ENCODE measurements around the gene PID1.

PID1 gene

GRCh38 chr2:229261599-229261998, 9.5 kb downstream of the PID1 start:
- no peak for DNase-seq (ENCODE audit: extremely low read depth in 1 of 2, low read depth in 1 of 2)

- no peak for DNase-seq (ENCODE audit: extremely low read depth in 1 of 2, low read depth in 1 of 2)
Observed at GRCh38 chr2:229261076-229261475, 10.0 kb downstream of the PID1 start.

- no peak for DNase-seq (ENCODE audit: extremely low read depth in 1 of 2, low read depth in 1 of 2)
Observed at GRCh38 chr2:229257985-229258384, 13.1 kb downstream of the PID1 start.

- no peak for DNase-seq (ENCODE audit: extremely low read depth in 1 of 2, low read depth in 1 of 2)
Observed at GRCh38 chr2:229256376-229256775, 14.7 kb downstream of the PID1 start.

GRCh38 chr2:229254206-229254605, 16.9 kb downstream of the PID1 start:
- DNase-seq (ENCODE audit: extremely low read depth in 1 of 2, low read depth in 1 of 2): no peak

GRCh38 chr2:229252996-229253395, 18.1 kb downstream of the PID1 start:
- no peak for DNase-seq (ENCODE audit: extremely low read depth in 1 of 2, low read depth in 1 of 2)

GRCh38 chr2:229252280-229252679, 18.8 kb downstream of the PID1 start:
- no peak for DNase-seq (ENCODE audit: extremely low read depth in 1 of 2, low read depth in 1 of 2)

GRCh38 chr2:229249536-229249935, 21.6 kb downstream of the PID1 start:
- DNase-seq (ENCODE audit: extremely low read depth in 1 of 2, low read depth in 1 of 2): no peak

- DNase-seq (ENCODE audit: extremely low read depth in 1 of 2, low read depth in 1 of 2): no peak
Observed at GRCh38 chr2:229246334-229246733, 24.8 kb downstream of the PID1 start.

- DNase-seq (ENCODE audit: extremely low read depth in 1 of 2, low read depth in 1 of 2): no peak
Observed at GRCh38 chr2:229244975-229245374, 26.1 kb downstream of the PID1 start.

GRCh38 chr2:229243890-229244560, 27.1 kb downstream of the PID1 start:
- no peak for DNase-seq (ENCODE audit: extremely low read depth in 1 of 2, low read depth in 1 of 2)

GRCh38 chr2:229240984-229241491, 30.0 kb downstream of the PID1 start:
- no peak for DNase-seq (ENCODE audit: extremely low read depth in 1 of 2, low read depth in 1 of 2)

GRCh38 chr2:229239021-229239420, 32.1 kb downstream of the PID1 start:
- no peak for DNase-seq (ENCODE audit: extremely low read depth in 1 of 2, low read depth in 1 of 2)

- no peak for DNase-seq (ENCODE audit: extremely low read depth in 1 of 2, low read depth in 1 of 2)
Observed at GRCh38 chr2:229237270-229237669, 33.8 kb downstream of the PID1 start.

- no peak for DNase-seq (ENCODE audit: extremely low read depth in 1 of 2, low read depth in 1 of 2)
Observed at GRCh38 chr2:229235131-229235914, 35.8 kb downstream of the PID1 start.

- no peak for DNase-seq (ENCODE audit: extremely low read depth in 1 of 2, low read depth in 1 of 2)
Observed at GRCh38 chr2:229231885-229232284, 39.2 kb downstream of the PID1 start.

GRCh38 chr2:229231328-229231868, 39.7 kb downstream of the PID1 start:
- no peak for DNase-seq (ENCODE audit: extremely low read depth in 1 of 2, low read depth in 1 of 2)

- DNase-seq (ENCODE audit: extremely low read depth in 1 of 2, low read depth in 1 of 2): no peak
Observed at GRCh38 chr2:229230911-229231310, 40.2 kb downstream of the PID1 start.

GRCh38 chr2:229230256-229230655, 40.8 kb downstream of the PID1 start:
- DNase-seq (ENCODE audit: extremely low read depth in 1 of 2, low read depth in 1 of 2): no peak

GRCh38 chr2:229226382-229226781, 44.7 kb downstream of the PID1 start:
- DNase-seq (ENCODE audit: extremely low read depth in 1 of 2, low read depth in 1 of 2): no peak

- DNase-seq (ENCODE audit: extremely low read depth in 1 of 2, low read depth in 1 of 2): no peak
Observed at GRCh38 chr2:229223107-229223506, 48.0 kb downstream of the PID1 start.

- no peak for DNase-seq (ENCODE audit: extremely low read depth in 1 of 2, low read depth in 1 of 2)
Observed at GRCh38 chr2:229221641-229222040, 49.4 kb downstream of the PID1 start.

All from activated CD8-positive, alpha-beta memory T cell treated with anti-CD3 and anti-CD28 coated beads for 1 hour (primary cell).